OCI-LY3 (cell line): Measurements from ENCODE around the gene TMX1.

Source experiments
- EZH2phosphoT487 ChIP-seq: fragments of 200-600 bp; shearing (Covaris generic); IDR thresholded peaks from 2 replicates; pipeline ENCODE4 v1.6.1; 2018; ENCODE audit warnings: antibody characterized with exemption, mixed run types, low read depth
- TF ChIP-seq, protein P1 (sequence below): fragments of 200-600, 300-600 bp; sonication (generic); IDR thresholded peaks from 2 replicates; pipeline ENCODE4 v1.5.1; 2014; ENCODE audit warnings: antibody characterized with exemption, low read length, low read depth

DNA sequence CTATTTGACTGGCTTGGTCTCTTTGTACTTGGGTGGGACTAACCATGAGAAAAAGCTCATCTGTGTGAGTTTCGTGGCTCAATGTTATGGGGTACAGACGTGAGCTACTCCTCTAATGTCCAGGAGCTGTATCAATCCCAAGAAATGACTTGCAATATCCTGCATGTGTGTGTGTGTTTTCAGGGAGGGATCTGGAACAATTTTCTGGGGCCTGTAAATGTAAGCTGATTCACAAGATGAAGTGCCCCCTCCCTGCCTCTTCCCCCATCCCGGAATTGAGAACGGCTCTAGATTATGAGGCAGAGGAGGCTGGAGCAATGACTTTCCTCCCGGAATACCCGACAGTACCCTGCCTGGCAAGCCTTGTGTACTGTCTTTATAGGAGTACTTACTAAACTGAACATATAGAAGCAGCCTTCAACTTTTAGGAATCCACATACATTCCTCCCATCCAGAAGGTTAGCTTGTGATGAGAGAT is 53.9 kb downstream of the TMX1 start:
- TF ChIP-seq, protein P1, sequence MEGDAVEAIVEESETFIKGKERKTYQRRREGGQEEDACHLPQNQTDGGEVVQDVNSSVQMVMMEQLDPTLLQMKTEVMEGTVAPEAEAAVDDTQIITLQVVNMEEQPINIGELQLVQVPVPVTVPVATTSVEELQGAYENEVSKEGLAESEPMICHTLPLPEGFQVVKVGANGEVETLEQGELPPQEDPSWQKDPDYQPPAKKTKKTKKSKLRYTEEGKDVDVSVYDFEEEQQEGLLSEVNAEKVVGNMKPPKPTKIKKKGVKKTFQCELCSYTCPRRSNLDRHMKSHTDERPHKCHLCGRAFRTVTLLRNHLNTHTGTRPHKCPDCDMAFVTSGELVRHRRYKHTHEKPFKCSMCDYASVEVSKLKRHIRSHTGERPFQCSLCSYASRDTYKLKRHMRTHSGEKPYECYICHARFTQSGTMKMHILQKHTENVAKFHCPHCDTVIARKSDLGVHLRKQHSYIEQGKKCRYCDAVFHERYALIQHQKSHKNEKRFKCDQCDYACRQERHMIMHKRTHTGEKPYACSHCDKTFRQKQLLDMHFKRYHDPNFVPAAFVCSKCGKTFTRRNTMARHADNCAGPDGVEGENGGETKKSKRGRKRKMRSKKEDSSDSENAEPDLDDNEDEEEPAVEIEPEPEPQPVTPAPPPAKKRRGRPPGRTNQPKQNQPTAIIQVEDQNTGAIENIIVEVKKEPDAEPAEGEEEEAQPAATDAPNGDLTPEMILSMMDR, result no peak
- no peak for TF ChIP-seq EZH2phosphoT487
